Keratinocyte (primary cell): ENCODE results near the gene ACAP2.

ENCODE experiments used
- CTCF ChIP-seq, 3 experiments: IDR thresholded peaks in 1 of 3; conservative IDR thresholded peaks in 1 of 3; optimal IDR thresholded peaks in 1 of 3; 2 replicates in 2 of 3; 3 replicates in 1 of 3; pipeline versions ENCODE3 to v1.5.1; 2011; ENCODE audit warnings: low read length in 3 of 3, mild to moderate bottlenecking in 3 of 3, moderate library complexity in 2 of 3, control low read depth in 1 of 3, inconsistent platforms in 1 of 3; ENCODE audit not compliant: insufficient read depth in 2 of 3; ENCODE audit errors: extremely low read depth in 1 of 3
- EZH2 ChIP-seq: IDR thresholded peaks from one replicate; pipeline ENCODE4 v1.6.1; 2012; ENCODE audit warnings: inconsistent platforms, mild to moderate bottlenecking, low read length, moderate library complexity

- TF ChIP-seq CTCF (optimal IDR thresholded peaks at IDR 0.05 in 1 of 3, IDR thresholded peaks at IDR 0.05 in 1 of 3, conservative IDR thresholded peaks at IDR 0.05 in 1 of 3; ENCODE audit: extremely low read depth in 1 of 3, insufficient read depth in 2 of 3, low read length in 3 of 3) (no peak), EZH2 (no peak)
Observed at GRCh38 chr3:195403841-195404408, 38.9 kb downstream of the ACAP2 start.
